GM18502 (cell line): ENCODE results near the gene UGT1A10.
"Not testable (repeated sequence)": the region's sequence is repeated elsewhere in the genome, so short reads cannot be mapped to it uniquely, and the experiment has no call there.

ENCODE experiments used
- ATAC-seq: cut with Tn5 transposase; IDR thresholded peaks from one replicate; pipeline ENCODE4 v1.9.1; 2021; ENCODE audit warnings: mild to moderate bottlenecking; ENCODE audit not compliant: unreplicated experiment, poor library complexity

UGT1A10 gene

DNA sequence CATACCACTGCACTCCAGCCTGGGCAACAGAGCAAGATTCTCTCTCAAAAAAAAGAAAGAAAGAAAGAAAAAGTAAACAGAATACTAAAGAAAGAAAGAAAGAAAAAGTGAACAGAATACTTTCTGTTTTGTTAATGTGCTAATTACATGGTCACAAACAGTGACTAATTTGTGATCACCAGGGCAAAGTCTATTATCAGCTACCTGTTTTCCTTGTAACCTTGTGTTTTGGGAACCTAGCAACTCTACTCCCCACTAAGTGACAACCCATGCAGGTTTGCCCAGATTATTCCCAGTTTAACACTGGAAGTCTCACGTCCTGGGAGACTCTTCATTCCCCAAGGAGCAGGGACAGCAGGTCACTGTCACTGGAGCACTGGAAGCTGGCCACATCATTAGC is 18.8 kb downstream of the UGT1A10 start:
- ATAC-seq, result no peak

DNA sequence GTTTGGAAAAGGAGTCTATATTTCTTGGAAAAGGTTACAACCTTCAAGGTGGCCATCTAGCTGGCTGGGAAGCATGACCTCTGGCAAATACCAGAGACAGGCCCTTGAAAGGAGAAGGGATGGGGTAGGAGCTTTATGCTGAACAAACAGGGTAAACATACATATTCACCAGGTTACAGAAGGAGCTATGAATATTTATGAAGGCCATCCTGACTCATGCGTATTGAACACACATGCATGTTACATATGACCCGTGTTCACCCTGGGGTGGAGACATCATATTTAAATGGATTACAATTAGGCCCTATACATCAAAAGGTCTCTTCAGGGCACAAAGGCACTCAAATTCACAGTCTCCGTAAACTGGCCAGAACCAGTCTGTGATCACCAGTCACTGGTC is 19.7 kb downstream of the UGT1A10 start:
- not testable (repeated sequence) for ATAC-seq

DNA sequence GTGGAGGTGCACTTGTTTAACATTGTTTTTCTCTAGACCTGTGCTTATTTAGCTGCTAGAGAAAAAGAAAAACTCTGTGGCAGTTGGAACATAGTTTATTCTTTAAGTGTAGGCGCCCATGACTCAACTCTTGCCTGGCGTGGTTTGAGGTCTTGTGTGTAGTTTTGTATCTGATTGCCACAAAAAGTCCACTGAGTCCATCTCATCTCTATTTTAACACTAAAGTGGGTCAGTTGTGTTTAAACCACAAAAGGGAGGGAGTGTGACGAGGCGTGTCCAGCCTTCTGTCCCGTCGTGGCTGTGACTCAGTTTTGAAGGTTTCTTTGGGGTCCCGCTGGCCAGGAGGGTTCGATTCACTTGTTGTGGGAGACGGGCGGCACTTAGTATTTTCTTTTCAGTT is 20.2 kb downstream of the UGT1A10 start:
- ATAC-seq, result no peak

DNA sequence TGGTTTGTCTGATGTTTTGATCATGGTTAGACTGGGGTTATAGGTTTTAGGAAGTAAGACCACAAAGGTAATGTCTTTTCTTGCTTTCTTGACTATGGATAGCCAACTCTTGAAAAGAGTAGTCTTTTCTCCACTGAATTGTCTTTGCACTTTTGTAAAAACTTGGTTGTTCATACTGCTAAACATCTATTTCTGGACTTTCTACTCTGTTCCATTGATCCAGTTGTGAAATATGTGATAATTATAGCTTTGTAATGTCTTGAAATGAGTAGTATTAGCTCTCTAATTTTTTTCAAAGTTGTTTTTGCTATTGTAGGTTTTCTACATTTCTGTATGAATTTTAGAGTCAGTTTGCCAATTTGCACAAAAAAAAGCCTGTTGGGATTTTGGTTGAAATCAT is 22.4 kb downstream of the UGT1A10 start:
- ATAC-seq, result no peak

DNA sequence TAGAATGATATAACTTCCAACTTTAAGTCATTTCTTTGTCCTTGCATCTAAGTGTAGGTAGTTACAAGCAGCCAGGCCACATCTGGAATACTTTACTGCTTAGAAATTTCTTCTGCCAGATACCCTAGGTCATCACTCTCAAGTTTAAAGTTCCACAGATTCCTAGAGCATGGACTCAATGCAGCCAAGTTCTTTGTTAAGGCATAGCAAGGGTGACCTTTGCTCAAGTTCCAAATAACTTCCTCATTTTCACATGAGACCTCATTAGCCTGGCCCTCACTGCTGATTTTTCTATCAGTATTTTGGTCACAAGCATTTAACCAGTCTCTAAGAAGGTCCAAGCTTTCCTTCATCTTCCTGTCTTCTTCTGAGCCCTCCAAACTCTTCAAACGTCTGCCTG is 27.7 kb downstream of the UGT1A10 start:
- no peak for ATAC-seq

DNA sequence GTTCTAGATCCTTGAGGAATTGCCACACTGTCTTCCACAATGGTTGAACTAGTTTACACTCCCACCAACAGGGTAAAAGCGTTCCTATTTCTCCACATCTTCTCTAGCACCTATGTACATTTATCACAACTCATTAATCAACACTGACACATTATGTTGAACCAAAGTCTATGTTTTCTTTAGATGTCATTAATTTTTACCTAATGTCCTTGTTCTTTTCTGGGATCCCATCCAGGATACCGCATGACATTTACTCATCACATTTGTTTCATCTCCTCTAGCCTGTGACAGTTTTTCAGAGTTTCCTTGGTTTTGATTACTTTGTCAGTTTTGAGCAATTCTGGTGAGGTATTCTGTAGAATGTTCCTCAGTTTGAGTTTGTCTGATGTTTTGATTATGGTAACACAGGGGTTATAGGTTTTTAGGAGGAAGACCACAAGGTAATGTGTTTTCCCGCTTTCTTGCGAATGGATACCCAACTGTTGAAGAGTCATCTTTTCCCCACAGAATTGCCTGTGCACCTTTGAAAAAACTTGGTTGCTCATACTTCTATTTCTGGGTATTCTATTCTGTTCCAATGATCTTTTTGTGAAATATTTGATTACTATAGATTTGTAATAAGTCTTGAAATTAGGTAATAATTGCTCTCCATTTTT is 32.5 kb downstream of the UGT1A10 start:
- ATAC-seq, result no peak

DNA sequence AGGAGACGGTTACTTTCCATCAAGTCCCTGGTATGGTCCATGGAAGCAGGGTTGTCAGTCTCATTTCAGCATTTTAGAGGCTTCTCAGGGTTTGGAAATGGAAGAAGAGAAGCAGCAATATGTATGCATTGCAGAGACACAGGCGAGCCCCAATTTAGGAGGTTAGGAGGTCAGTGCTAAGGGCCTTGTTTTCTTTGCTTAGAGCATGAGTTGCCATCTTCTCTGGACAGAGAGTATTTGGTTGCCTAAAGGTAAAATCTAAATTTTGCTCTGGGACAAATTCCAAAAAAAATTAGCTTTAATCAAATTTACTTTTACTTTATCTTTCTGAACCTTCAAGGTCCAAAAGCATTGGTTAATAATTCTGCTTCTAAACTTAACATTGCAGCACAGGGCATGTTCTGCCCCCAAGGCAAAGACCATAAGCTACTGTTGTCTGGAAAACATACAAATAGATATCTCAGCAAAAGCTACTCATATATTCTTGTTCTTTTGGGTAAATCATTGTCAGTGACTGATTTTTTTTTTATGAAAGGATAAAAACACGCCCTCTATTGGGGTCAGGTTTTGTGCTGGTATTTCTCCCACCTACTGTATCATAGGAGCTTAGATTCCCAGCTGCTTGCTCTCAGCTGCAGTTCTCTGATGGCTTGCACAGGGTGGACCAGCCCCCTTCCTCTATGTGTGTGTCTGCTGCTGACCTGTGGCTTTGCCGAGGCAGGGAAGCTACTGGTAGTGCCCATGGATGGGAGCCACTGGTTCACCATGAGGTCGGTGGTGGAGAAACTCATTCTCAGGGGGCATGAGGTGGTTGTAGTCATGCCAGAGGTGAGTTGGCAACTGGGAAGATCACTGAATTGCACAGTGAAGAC is 35.3 kb downstream of the UGT1A10 start, which contains the start of gene UGT1A9:
Gene UGT1A9, plus strand, starts transcription at position 609 of the 872 bp plus-strand sequence. Its CDS starts 37 bp downstream, at position 646.
- ATAC-seq, result no peak

DNA sequence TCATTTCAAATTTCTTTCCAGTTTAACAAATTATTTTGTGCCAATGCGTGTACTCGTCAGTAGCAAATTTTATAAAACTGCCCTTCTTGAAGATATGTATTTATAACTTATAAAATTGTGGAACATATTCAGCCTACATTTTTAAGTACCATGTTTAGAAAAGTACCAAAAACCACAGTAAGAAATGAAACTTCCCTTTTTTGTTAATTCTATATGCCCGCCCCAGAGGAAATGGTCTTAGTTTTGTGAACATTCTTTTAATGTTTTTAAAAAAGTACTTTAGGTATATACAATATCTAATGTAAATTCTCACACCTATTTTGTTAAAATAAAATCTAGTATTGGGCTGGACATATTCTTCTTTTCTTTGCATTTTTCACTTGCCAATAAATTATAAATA is 36.6 kb downstream of the UGT1A10 start:
- no peak for ATAC-seq

DNA sequence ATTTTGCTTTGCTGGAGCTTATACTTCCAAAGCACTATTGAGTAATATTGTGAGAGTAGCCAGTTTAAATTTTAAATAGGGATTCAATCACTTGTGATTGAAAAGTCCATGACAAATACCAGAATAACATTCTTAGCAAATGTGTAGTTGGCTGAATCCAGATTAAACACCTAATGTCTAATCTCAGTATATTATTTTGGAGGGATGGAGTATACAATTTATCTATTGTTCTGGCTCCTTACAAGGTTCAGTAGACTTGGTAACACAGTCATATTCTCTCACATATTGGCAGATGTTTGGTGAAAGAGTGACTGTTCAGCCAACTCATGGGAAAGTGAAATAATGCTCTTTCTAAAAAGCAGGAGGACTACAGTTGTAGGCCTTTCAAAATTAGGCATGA is 37.6 kb downstream of the UGT1A10 start:
- no peak for ATAC-seq

DNA sequence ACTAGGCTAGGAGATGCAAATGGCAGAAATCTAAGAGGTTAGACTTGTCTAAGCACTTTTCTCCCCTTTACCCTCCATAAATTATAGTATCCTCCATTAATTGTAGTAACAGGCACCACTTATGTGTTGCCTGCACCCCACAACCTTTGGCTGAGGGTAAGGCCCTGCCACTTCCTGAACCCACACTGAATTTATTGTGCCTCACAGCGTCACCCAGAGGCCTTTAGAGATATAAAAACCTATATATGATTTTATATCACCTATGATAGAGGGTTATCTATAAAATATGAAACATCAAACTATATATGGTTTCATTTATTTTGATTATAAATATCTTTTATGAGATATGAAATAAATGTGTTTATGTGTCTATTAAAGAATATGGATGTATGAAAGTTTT is 38.1 kb downstream of the UGT1A10 start:
- no peak for ATAC-seq

DNA sequence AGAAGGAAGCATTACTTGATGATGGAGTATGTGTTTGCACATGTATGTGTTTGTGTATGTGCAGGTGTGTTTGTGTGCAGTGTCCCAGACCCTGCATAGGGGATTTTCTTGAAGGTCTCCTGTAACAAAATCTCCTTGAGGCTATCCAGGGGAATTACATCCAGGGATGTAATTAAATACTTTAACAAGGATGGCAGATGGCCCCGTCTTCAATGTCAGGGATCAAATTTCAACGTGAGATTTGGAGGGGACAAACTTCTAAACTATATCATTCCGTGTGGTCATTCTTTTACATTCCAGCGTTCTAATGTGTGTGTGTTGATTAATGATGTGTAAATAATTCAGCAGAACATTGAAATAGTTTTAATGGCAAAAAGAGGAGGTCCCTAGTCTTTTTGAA is 38.7 kb downstream of the UGT1A10 start:
- no peak for ATAC-seq

DNA sequence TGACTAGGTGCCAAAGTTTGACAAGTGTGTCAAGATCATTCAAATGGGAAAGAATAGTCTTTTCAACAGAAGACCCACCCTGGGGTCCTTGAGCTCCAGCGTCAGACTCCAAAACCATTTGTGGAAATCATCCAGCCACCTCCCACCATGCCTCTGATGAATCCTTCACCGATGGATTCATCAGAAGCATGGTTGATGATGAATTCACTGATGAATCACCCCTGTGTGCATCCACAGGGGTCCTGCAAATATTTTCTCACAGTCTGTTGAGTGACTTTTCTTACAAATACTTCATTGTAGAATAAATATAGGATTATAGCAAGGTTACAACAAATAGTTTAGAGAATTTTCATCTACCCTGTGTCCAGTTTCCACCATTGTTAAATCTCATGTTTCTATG is 39.8 kb downstream of the UGT1A10 start:
- ATAC-seq, result no peak

DNA sequence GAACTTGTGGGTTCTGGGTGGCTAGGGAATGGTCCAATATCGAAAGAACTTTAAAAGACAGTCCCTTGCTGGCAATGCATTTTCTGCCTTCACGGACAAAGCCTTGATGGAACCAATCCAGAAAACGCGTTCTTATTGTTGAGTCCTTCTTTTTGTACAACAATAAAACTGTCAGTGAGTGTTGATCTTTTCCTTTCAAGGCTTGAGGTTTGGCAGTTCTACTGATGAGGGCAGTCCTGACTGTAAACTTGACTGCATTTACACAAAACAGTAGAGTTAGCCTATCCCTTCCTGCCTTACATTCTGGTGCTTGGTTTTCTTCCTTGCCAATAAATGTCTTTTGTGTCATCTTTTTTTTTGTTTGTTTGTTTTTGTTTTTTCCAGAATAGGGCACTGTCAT is 42.9 kb downstream of the UGT1A10 start:
- no peak for ATAC-seq

DNA sequence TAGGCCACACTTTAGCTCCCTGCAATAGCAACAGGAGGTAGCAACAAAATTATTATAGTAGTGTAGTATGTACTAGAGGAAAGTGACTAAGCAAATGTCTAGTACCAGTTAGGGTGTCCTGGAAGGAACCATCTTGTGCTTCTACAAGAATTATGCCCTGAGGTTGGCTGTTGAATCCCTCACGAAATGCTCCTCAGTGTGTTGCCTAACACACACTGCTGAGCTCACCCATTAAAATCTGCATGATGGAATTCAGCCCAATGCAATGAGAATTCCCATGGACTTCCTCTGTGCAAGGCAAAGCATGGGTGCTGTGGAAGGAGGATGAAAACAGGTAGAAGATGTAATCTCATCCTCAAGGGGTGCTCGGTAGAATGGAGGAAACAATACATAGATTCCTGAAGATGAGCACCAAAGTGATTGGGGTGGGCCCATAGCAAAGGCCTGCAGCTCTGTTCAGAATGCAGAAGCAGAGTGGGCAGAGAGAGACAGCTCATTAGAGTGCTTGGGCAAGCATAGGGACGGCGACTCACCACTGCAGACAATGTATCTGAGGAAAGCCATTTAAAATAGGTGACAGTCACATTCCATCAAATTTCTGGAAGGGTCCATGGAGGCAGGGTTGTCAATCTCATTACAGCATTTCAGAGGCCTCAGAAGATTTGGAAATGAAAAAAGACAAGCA is 44.3 kb downstream of the UGT1A10 start:
- ATAC-seq, result no peak

DNA sequence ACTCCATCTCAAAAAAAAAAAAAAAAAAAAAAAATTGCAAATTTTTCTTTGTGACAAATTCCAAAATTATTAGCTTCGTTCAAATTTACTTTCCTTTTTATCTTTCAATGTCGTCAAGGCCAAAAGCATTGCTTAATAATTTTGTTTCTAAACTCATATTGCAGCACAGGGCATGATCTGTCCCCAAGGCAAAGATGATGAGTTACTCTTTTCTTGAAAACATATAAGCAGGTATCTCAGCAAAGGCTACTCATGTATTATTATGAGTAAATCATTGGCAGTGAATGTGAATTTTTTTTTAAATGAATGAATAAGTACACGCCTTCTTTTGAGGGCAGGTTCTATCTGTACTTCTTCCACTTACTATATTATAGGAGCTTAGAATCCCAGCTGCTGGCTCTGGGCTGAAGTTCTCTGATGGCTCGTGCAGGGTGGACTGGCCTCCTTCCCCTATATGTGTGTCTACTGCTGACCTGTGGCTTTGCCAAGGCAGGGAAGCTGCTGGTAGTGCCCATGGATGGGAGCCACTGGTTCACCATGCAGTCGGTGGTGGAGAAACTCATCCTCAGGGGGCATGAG is 45.4 kb downstream of the UGT1A10 start, which contains the start of gene UGT1A7:
Gene UGT1A7, plus strand, starts transcription at position 381 of the 579 bp plus-strand sequence. Its CDS starts 37 bp downstream, at position 418.
- no peak for ATAC-seq

DNA sequence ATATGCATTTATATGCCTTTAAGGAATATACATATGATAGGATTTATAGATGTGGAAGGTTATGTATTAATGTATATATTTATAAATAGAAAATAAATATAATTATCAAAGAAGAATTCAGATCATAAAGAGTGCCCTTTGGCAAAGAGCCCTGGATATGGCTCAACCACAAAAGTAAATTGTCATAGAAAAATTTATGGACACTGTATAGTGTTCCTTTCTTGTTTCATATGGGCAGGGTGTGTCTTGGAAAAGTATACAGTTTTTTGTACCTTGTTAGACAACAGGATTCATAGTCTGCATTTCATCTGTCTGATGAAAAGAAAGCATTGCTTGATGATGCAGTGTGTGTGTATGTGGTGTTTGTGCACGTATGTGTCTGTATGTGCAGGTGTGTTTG is 48.4 kb downstream of the UGT1A10 start:
- no peak for ATAC-seq

DNA sequence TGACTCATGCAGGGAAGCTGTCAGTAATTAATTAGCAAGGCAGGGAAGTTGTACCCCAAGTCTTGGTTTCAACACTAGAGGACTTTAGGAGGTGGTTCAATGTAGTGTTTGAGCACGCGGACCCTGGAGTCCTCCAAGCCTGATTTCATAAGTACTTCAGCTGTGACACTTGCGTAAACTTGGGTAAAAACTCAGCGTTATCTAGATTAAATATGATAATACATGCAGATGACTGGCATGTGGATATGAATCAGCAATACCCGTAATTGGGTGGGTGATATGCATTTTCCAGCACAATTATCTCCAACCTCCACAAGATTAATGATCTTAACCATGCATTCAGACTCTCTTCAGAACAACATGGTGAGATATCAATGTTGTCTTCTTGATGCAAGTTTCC is 50.7 kb downstream of the UGT1A10 start:
- ATAC-seq, result no peak

DNA sequence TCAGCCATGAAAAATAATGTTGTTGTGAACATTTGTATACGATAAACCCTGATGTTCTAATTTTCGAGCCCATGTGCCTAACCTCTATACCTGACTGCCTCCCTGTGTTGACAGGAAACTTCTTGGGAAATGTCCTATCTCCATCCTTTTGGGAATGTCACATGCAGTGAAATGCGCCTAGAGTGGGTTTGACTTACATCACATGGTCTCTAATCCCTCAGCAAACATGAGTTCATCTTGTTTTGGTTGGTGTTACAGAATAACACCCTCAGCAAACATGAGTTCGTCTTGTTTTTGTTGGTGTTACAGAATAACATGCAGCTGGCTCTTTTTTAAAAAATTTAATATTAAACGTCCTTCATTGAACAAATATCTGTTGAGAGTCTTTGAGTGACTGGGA is 52.1 kb downstream of the UGT1A10 start:
- no peak for ATAC-seq

DNA sequence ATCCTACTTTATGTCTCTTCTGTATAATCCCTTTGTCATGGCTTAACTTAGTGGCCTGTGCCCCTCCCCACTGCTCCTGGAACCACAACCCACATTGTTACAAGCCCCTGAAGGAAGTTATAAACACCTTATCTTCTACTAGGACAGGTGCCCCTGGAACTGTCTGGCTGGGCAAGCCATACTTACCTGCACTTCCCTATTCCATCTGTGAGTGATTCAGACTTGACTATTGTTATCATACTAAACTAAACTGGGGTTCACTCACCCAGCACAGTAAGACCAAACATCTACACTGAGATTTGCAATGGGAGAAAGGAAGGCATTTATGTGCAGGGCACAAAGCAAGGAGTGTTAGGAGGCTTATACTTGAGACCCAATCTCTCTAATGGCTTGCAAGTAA is 52.8 kb downstream of the UGT1A10 start:
- ATAC-seq, result no peak

DNA sequence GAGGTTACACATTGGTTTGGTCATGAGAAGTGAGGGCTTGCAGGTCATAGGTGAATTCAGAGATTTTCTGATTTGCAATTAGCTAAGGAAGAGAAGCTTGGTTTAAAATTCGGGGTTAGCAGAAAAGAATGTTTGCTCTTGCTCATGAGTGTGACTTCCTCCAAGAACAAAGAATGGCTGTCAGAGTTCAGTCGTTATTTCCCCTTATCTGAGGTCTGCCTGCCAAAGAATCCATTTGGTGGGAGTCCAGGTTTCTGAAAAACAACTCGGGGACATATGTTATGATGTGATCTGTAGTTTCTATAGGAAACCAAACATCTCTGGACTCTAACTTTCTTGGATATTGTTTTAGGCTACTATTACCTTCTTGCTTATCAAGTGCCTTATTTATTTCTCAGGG is 53.3 kb downstream of the UGT1A10 start:
- no peak for ATAC-seq

DNA sequence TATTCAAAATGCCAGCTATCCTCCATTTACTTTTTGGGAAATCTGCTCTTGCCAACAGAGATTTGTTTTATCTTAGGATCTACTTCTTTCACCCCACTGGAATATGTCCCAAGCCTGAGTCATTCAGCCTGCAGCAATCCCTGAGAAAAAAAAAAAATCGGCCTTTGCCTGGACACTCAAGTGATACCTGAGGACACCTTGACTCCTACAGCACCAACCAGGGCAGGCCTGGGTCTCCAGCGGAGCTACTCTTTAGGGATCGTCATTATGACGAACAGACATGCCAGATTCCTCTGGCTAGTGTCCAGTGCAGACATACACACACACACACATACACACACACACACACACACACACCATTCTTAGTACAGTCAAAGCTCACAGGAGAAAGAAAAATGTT is 54.2 kb downstream of the UGT1A10 start:
- no peak for ATAC-seq
